Esophagus muscularis mucosa (tissue), 4 donors: ENCODE data around the gene KRT6A.

Experiments
- EP300 ChIP-seq: sonication (generic); formaldehyde crosslinking; IDR thresholded peaks from one replicate; pipeline ENCODE4 v1.6.1; 2017; ENCODE audit warnings: antibody characterized with exemption
- POLR2A ChIP-seq: fragments of 450-650 bp; IDR thresholded peaks from one replicate; pipeline ENCODE4 v1.6.1; 2017; ENCODE audit warnings: antibody characterized with exemption, moderate library complexity, mild to moderate bottlenecking, low read depth
- POLR2AphosphoS5 ChIP-seq, 2 donors: sonication (generic); formaldehyde crosslinking; IDR thresholded peaks; one replicate each; pipeline ENCODE4 v1.6.1; 2017; ENCODE audit warnings: antibody characterized with exemption in 2 of 2
- TF ChIP-seq, protein P1 (sequence below), 3 experiments: fragments of 200-600 bp in 2 of 3; fragments of 450-650 bp in 1 of 3; sonication (generic) in 2 of 3; IDR thresholded peaks; one replicate each; pipeline ENCODE4 v1.5.1; 2017 to 2019; ENCODE audit warnings: antibody characterized with exemption in 3 of 3, mild to moderate bottlenecking in 2 of 3, moderate library complexity in 1 of 3

DNA sequence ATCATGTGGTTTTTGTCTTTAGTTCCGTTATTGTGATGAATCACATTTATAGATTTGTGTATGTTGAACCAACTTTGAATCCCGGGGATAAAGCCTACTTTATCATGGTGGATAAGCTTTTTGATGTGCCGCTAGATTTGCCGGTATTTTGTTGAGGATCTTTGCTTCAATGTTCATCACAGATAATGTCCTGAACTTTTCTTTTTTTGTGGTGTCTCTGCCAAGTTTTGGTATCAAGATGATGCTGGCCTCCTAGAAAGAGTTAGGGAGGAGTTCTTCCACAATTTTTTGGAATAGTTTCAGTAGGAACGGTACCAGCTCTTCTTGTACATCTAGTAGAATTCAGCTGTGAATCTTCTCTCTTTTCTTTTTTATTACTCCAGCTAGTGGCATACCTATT, 34.2 kb downstream of the KRT6A start:
- TF ChIP-seq, protein P1, sequence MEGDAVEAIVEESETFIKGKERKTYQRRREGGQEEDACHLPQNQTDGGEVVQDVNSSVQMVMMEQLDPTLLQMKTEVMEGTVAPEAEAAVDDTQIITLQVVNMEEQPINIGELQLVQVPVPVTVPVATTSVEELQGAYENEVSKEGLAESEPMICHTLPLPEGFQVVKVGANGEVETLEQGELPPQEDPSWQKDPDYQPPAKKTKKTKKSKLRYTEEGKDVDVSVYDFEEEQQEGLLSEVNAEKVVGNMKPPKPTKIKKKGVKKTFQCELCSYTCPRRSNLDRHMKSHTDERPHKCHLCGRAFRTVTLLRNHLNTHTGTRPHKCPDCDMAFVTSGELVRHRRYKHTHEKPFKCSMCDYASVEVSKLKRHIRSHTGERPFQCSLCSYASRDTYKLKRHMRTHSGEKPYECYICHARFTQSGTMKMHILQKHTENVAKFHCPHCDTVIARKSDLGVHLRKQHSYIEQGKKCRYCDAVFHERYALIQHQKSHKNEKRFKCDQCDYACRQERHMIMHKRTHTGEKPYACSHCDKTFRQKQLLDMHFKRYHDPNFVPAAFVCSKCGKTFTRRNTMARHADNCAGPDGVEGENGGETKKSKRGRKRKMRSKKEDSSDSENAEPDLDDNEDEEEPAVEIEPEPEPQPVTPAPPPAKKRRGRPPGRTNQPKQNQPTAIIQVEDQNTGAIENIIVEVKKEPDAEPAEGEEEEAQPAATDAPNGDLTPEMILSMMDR (IDR thresholded peaks at IDR 0.05) = no peak
- no peak for TF ChIP-seq POLR2AphosphoS5 (IDR thresholded peaks at IDR 0.05)
- no peak for TF ChIP-seq POLR2A
- TF ChIP-seq EP300 = no peak
